GM12872 (cell line): ENCODE results near the gene UBE2Q2.

Experiments
- TF ChIP-seq, protein P1 (sequence below): IDR thresholded peaks from 3 replicates; pipeline ENCODE4 v1.5.1; 2011; ENCODE audit warnings: low read depth, mild to moderate bottlenecking, low read length, moderate library complexity; ENCODE audit not compliant: insufficient read depth

The UBE2Q2 gene

DNA sequence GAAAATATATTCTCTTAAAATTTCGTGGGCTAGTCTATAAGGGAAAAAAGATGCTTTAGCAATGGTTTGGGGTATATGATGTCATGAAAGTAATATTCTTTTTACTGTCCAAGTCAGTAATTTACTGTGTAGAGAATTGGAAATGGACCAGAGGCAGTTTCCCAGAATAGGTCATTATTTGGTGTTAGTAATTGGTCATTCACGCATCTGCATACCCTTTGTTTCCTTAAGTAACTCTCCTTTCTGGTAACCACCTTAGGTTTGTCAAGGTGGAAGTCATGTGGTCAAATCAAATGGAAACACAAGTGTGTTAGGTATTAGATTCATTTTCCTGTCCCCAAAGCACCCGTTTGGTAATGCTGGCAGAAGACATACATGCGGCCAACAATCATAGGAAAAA, 84.4 kb downstream of the UBE2Q2 start:
- TF ChIP-seq, protein P1, sequence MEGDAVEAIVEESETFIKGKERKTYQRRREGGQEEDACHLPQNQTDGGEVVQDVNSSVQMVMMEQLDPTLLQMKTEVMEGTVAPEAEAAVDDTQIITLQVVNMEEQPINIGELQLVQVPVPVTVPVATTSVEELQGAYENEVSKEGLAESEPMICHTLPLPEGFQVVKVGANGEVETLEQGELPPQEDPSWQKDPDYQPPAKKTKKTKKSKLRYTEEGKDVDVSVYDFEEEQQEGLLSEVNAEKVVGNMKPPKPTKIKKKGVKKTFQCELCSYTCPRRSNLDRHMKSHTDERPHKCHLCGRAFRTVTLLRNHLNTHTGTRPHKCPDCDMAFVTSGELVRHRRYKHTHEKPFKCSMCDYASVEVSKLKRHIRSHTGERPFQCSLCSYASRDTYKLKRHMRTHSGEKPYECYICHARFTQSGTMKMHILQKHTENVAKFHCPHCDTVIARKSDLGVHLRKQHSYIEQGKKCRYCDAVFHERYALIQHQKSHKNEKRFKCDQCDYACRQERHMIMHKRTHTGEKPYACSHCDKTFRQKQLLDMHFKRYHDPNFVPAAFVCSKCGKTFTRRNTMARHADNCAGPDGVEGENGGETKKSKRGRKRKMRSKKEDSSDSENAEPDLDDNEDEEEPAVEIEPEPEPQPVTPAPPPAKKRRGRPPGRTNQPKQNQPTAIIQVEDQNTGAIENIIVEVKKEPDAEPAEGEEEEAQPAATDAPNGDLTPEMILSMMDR, result no peak

GRCh38 chr15:75928680-75929608, 85.7 kb downstream of the UBE2Q2 start:
- TF ChIP-seq, protein P1, result peak; percentile 56

DNA sequence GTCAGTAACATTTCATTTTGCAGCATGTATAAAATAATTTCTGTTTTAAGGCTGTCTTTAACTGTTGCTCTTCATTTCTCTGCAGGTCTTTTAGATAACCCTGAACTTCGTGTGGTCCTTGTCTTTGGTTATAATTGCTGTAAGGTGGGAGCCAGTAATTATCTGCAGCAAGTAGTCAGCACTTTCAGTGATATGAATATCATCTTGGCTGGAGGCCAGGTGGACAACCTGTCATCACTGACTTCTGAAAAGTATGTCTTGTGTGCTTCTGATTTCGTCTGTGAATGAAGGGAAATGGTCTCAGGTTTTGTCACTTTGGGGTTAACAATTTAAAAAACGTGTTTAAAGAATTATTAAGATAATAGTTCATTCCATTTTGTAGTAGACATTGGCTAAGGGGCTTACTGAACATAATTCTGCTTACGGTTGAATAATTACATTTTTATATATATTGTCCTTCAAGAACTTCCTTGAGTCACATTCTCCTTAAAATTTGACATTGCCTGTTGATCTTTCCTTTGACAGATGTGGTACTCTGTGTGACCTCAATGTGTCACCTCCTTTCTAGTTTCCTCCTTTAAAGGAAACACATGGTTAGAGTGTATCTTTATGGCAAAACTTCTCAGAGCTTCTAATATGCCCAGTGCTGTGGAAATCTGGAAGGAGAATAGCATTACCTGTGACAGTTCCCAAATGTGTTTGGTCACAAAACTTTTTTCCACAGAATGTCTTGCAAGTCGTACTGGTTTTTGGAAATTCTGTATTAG, 86.7 kb downstream of the UBE2Q2 start:
- TF ChIP-seq, protein P1, result no peak

DNA sequence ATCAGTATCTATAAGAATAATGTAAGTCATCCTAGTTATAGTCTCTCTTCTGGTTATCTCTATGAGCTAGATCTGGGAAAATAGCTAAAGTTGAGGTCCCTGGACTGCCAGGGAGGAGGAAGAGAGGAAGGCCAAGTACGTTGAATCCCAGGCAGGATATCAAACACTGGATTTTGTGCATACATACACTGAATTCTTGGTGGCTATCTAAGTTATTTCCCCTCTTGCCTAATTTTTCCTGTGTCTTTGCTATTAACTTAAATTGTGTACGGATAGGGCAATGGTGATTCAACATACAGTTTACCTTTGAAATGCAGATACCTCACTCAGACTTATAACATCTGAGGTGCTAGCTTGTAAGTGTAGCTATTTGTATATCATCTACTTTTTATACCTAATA, 87.6 kb downstream of the UBE2Q2 start:
- TF ChIP-seq, protein P1, result no peak

- TF ChIP-seq, protein P1, result no peak
Measured at GRCh38 chr15:75942464-75942863, 99.2 kb downstream of the UBE2Q2 start.

GRCh38 chr15:75943246-75943645, 100.0 kb downstream of the UBE2Q2 start:
- TF ChIP-seq, protein P1, result no peak

DNA sequence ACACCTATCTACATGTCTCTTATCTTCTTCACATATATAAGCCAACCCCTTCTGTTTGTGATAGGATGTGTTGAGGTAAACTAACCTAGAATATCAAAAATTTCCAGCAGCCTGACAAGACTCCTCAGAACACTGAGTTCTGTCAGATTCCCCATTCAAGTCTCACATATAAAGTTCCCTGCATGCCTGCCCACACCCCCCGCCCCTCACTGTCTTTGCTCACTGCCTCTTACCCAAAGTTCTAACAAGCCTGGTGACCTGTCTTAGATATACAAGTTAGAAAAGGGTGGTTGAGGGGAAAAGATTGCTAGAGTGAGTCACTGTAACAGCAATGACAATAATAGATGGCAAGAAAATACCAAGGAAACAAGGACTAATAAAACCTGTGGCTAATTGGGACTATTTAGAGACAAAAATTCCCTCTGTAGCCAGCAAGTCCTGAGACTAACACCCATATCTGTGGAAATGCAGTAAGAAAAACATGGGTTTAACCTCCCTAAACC, 100.5 kb downstream of the UBE2Q2 start:
- TF ChIP-seq, protein P1, result no peak
